NAMALWA (cell line): Measurements from ENCODE around the gene S1PR3.

Experiments
- DNase-seq: peaks from one replicate; pipeline ENCODE4 v3.0.0-alpha.2; 2015; ENCODE audit warnings: low spot score

The S1PR3 gene

GRCh38 chr9:89009546-89009840 lies 18.2 kb downstream of the S1PR3 start:
- no peak for DNase-seq

- no peak for DNase-seq
These were observed 18.8 kb downstream of the S1PR3 start for GRCh38 chr9:89010056-89010455.

GRCh38 chr9:89010526-89011111 lies 19.4 kb downstream of the S1PR3 start:
- no peak for DNase-seq

GRCh38 chr9:89011683-89012082 lies 20.4 kb downstream of the S1PR3 start:
- no peak for DNase-seq

GRCh38 chr9:89012294-89013042 lies 21.2 kb downstream of the S1PR3 start:
- no peak for DNase-seq

DNA sequence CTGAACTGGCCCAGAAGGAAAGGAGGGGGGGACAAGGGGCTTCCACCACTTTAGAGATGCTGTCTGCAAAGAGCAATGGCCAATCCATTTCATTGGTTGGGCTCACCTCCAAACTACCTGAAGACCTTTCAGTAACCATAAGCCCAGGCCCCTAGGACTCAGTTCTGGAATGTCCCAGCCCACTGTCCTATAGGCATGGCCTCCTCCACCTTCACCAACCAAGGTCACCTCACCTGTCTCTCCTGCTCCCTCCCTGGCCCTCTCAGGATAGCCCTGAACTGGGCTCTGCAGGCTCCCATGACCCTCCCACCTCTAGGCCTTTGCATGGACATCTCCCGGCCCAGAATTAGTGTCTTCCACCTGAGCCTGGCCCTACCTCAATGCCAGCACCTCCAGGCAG lies 22.4 kb downstream of the S1PR3 start:
- no peak for DNase-seq

DNA sequence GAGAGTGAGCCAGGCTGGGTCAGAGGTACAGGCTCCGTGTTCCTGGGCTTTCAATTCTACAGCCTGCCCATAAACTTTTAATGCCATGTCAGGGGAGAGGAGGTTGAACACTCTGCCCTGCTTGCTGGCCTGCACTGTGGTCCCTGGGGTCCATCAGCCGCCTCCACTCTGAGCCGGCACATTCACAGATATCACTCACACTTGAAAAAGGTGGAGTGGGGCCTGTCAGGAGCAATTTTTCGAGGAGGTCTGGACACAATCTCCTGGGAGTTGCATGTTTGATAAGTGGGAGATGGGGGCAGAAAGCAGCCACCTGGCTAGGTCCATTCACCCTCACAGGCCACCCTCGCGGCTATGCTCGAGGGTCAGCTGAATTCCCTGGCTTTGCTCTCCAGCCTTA lies 22.9 kb downstream of the S1PR3 start:
- no peak for DNase-seq

DNA sequence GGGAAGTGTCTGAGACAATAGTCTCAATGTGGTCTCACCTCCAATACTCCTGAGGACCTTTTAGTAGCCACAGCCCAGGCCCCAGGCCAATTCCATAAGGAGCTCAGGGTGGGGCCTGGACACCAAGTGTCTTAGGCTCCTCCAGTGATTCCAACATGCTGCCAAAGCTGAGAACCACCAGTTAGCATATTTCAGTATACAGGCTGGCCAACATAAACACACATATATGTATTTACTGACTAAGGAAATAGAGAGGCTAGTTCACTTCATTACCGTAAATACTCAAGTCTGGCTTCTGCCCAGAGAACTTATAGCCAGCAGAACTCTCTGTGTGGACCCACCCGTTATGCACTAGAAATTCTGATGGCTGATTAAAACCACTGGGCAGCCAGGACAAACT lies 24.1 kb downstream of the S1PR3 start:
- no peak for DNase-seq

DNA sequence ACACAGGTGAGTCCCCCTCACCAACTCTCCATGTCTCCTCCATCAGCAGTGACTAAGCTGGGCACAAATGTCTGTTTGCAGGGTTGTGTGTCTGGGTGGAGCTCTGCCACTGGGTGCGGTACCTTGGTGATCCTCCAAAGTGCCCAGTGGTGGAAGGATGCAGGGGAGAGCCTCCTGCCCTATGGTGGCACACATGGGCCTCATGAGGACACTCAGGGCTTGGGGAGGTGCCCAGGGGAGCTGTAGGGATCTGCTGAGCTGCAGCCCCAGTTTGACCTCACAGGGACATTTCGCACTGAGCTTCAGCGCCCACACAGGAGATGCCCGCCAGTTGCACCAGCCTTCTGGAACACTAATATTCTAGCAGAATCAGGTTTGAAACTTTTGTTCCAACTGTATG lies 29.5 kb downstream of the S1PR3 start:
- no peak for DNase-seq

GRCh38 chr9:89021154-89021803 lies 30.0 kb downstream of the S1PR3 start:
- DNase-seq, result no peak

DNA sequence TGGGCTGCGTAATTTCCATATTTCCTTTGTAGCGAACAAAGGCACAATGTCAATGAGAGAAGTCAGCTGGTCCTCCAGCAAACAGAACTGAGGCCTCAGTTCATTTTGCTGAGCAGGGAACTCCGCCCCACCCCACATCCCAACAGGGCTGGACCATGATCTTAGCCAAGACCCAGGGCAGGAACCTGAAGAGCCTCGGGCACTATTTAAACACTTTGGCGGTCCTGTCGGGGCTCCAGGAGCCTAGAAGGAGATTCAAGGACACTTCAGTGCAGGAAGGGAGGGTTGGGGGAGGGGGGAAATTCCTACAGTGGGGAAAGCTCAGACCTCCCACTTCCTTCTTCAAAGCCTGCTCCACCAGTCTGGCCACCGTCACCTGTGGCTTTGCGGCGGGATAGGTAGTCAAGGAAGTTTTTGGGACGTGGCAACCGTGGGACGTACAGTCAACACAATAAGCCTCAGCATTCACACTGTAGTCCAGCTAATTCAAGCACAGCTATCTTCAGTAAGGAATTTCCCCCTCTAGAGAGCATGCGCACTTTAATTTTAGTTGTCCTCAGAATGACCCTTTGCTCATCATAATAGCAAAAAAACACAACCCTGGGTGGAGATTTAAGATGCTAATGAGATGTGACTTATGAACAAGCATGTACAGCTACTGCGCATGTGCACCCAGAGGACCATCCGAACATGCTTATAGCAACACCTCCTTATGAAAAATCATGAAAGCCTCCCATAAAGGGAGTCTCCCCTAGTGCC lies 30.9 kb downstream of the S1PR3 start:
- no peak for DNase-seq

DNA sequence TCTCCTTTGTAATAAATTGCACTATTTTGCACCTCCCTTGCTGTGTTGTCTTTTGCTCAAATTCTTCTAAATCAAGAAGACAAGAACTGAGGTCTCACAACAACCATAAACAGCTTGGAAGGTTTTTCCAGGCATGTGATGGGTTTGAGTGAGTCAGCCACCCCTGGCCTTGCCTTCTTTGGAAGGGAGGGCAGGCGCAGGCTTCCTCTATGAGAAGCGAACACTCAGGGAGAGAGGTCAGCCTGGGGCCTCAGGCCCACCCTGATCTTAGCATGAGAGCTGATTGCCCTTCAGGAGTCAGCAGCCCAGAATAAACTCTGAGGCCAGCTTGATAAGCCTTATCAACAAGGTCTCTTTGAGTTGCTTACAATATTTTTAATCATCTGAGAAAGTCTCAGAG lies 31.6 kb downstream of the S1PR3 start:
- no peak for DNase-seq

DNA sequence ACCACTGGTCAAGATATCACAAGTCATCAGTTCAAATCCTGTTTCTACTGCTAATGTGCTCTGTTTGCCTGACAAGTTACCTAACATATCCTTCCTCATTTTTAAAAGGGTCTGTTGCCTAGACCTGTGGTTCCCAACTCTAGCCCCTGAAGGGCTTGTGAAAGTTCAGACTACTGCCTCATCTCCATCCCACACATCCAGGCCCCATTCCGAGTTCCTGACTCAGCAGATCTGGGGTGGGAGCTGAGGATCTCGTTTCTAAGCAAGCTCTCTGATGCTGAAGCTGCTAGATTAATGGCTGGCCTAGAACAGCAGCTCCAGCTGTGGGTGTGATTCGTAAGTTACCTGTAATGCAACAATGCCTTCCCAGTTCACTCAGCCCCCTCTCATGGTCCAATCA lies 32.5 kb downstream of the S1PR3 start:
- DNase-seq, result no peak

GRCh38 chr9:89024727-89025126 lies 33.5 kb downstream of the S1PR3 start:
- no peak for DNase-seq

- no peak for DNase-seq
These were observed 34.3 kb downstream of the S1PR3 start for GRCh38 chr9:89025553-89025952.

DNA sequence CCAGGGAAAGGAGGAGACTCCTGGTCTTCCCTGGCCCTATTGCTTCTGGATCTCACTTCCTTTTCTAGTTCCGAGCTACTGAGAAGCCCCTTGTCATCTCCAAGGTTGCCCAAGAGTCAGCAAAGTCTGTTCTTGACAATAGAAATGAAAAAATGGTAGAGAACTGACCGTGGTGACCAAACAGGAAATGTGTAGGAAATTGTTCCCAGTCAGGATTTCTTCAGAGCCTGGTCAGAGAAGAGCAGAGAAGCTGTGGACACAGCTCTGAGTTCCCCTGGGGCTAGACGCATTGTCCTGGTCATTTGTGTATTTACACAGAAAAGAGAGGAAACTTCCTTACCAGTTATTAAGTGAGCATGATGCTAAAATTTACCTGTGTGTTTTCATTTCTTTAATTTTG lies 35.6 kb downstream of the S1PR3 start:
- DNase-seq, result no peak

DNA sequence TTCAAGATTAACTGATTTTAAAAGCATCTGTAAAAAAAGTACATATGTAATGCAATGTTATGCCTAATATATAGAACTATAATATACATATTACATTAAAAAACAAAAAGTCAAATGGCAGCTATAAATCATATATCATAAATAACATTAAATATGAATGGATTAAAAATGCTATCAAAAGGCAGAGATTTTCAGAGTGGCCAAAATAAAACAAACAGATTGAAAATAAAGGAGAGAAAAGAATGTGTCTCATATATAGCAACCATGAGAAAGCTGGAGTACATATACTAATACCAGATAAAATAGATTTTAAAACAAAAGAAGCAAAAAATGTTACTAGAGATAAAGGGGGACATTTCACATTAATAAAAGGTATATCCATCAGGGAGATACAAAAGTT lies 38.5 kb downstream of the S1PR3 start:
- no peak for DNase-seq

- DNase-seq, result no peak
These were observed 40.9 kb downstream of the S1PR3 start for GRCh38 chr9:89032173-89032572.

GRCh38 chr9:89032661-89033060 lies 41.4 kb downstream of the S1PR3 start:
- DNase-seq, result no peak

GRCh38 chr9:89036383-89036782 lies 45.1 kb downstream of the S1PR3 start:
- no peak for DNase-seq

- no peak for DNase-seq
These were observed 45.6 kb downstream of the S1PR3 start for GRCh38 chr9:89036891-89037290.

DNA sequence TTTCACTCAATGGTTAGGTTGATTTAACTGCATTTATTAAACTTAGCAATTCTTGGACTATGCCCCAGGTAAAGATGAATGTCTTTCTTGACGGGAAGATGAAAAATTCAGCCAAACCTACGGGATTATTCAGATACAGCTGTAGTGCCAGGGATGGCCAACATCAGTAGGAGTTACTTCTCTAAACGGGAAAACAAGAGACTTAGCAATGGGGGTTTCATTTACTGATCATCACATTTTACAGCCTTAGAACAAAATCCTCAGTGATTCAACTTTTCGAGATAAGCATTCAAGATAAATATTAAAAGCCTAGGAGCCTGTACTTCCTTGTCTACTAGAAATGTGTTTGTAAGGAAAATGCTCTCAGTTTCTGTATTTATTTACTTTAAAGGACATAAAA lies 46.1 kb downstream of the S1PR3 start:
- no peak for DNase-seq

DNA sequence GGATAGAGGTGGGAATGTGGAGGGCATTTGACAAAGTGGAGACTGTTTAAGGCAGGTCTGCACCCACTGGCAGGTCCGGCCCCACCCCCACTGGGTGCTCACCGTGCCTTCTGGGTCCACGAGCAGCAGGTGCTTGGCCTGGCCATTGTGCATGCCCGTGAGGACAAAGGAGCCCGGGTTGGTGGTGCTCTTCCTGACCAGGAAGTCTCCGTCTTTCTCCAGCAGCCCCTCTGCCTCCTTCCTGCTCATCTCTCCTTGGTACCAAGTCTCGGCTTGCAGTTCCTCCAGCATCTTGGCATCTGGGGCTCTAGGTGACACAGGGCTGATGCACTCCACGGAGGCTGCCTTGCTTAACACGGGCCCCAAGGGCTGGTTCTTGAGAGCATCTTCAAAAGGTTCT lies 46.6 kb downstream of the S1PR3 start:
- no peak for DNase-seq
